K562 (cell line): ENCODE results near the gene CSNK1D. TPM values are rescaled to one million over a fixed set of nuclear protein-coding genes. Genes with fewer than 3 reads are reported as not detected.

Experiments
- ATAC-seq: fragments of 200-7000 bp; cut with Tn5 transposase; 3 replicates; pipeline ENCODE4 v1.9.1; 2020; ENCODE audit warnings: moderate library complexity
- BruUV-seq: library from RNA; stranded (reverse); fragments of 400-500 nt; replicated peaks from 2 replicates; lab custom pipeline; 2021; lab: Mats Ljungman, UMichigan
- CTCF ChIA-PET: fragments of 300-600 bp; formaldehyde crosslinking; extraction: SDS; loops from one replicate; lab custom pipeline; 2021; ENCODE audit warnings: low intra/inter-chr PET ratio; lab: Yijun Ruan, JAX
- POLR2A ChIA-PET: fragments of 300-600, 350-650 bp; sonication (Branson Sonifier 250); formaldehyde crosslinking; extraction: SDS; loops from one replicate; lab custom pipeline; 2021; ENCODE audit warnings: antibody characterized with exemption, inconsistent platforms; lab: Yijun Ruan, JAX
- DNase-seq, 4 experiments: peaks; one replicate each; pipeline versions ENCODE4 v3.0.0 to v3.0.0-alpha.2; 2011 to 2018; ENCODE audit warnings: low spot score in 3 of 4, mixed read lengths in 3 of 4; ENCODE audit errors: extremely low read depth in 1 of 4
- FAIRE-seq: peaks from 2 replicates; lab custom pipeline; 2011; peaks lifted over from hg19 to GRCh38; lab: Jason Lieb, UNC
- H2AFZ ChIP-seq: 2 replicates; pipeline ENCODE4 v1.6.0; 2011; ENCODE audit warnings: low read depth, low read length, control low read depth, inconsistent platforms
- H3K27ac ChIP-seq: fragments of 200-600 bp; 3 replicates; pipeline ENCODE4 v1.8.0; 2011; ENCODE audit warnings: low read depth, mild to moderate bottlenecking, control low read depth, inconsistent platforms, low read length, moderate library complexity, mixed read lengths; ENCODE audit errors: extremely low read depth
- H3K27me3 ChIP-seq, 2 experiments: fragments of 300-600 bp in 1 of 2; 2 replicates in 1 of 2; 3 replicates in 1 of 2; pipeline versions ENCODE4 v1.6.0 to v1.8.0; 2011; ENCODE audit warnings: inconsistent platforms in 2 of 2, low read length in 2 of 2, mild to moderate bottlenecking in 1 of 2, mixed read lengths in 1 of 2, moderate library complexity in 1 of 2; ENCODE audit not compliant: control insufficient read depth in 2 of 2, insufficient read depth in 2 of 2
- H3K36me3 ChIP-seq: fragments of 300-600 bp; 3 replicates; pipeline ENCODE4 v1.8.0; 2011; ENCODE audit warnings: mild to moderate bottlenecking, low read length, inconsistent platforms; ENCODE audit not compliant: control insufficient read depth, insufficient read depth
- H3K4me1 ChIP-seq, 2 experiments: fragments of 200-600 bp in 1 of 2; replicated peaks in 1 of 2; 2 replicates in 1 of 2; 3 replicates in 1 of 2; pipeline versions ENCODE4 v1.5.1 to v1.8.0; 2011; ENCODE audit warnings: inconsistent platforms in 2 of 2, low read length in 2 of 2, mild to moderate bottlenecking in 1 of 2, mixed read lengths in 1 of 2, moderate library complexity in 1 of 2; ENCODE audit not compliant: control insufficient read depth in 2 of 2, insufficient read depth in 2 of 2
- H3K4me2 ChIP-seq: 2 replicates; pipeline ENCODE4 v1.6.1; 2011; ENCODE audit warnings: low read length, control low read depth, inconsistent platforms, mixed read lengths; ENCODE audit not compliant: insufficient read depth
- H3K4me3 ChIP-seq: fragments of 200-600 bp; sonication (generic), shearing (Covaris generic); 2 replicates; pipeline ENCODE4 v1.5.1; 2016; ENCODE audit warnings: control low read depth, inconsistent platforms
- H3K79me2 ChIP-seq: fragments of 200-600 bp; 3 replicates; pipeline ENCODE4 v1.8.0; 2011; ENCODE audit warnings: low read length, inconsistent platforms; ENCODE audit not compliant: control insufficient read depth, insufficient read depth
- H3K9ac ChIP-seq, 2 experiments: 2 replicates each; pipeline versions ENCODE4 v1.6.0 to v1.6.1; 2011; ENCODE audit warnings: low read depth in 2 of 2, low read length in 2 of 2, control low read depth in 1 of 2, inconsistent platforms in 1 of 2, mild to moderate bottlenecking in 1 of 2, mixed read lengths in 1 of 2; ENCODE audit not compliant: insufficient read depth in 1 of 2
- H3K9me1 ChIP-seq: one replicate; pipeline ENCODE4 v1.6.0; 2011; ENCODE audit warnings: inconsistent platforms, mild to moderate bottlenecking, low read length, moderate library complexity; ENCODE audit not compliant: control insufficient read depth, insufficient read depth
- H3K9me3 ChIP-seq: replicated peaks from 2 replicates; pipeline ENCODE4 v1.5.1; 2011; ENCODE audit warnings: low read depth, low read length, inconsistent platforms; ENCODE audit not compliant: control insufficient read depth, insufficient read depth
- H4K20me1 ChIP-seq: replicated peaks from 2 replicates; pipeline ENCODE4 v1.6.1; 2011; ENCODE audit warnings: low read length, inconsistent platforms, mixed read lengths; ENCODE audit not compliant: control insufficient read depth, insufficient read depth
- CREB5 ChIP-seq: fragments of 250-450 bp; sonication (Bioruptor Pico); IDR thresholded peaks from 2 replicates; pipeline ENCODE4 v1.5.0; 2020; ENCODE audit warnings: mild to moderate bottlenecking
- EGR1 ChIP-seq: fragments of 450-650 bp; conservative IDR thresholded peaks from 2 replicates; pipeline ENCODE4 v1.6.1; 2017; ENCODE audit warnings: mild to moderate bottlenecking
- HSF4 ChIP-seq: fragments of 250-450 bp; sonication (Bioruptor Pico); IDR thresholded peaks from 2 replicates; pipeline ENCODE4 v2.1.2; 2022; ENCODE audit warnings: mild to moderate bottlenecking, moderate library complexity, borderline replicate concordance
- NFE2 ChIP-seq: IDR thresholded peaks from 2 replicates; pipeline ENCODE4 v1.6.1; 2014; ENCODE audit warnings: antibody characterized with exemption, low read depth
- POLR2G ChIP-seq: fragments of 200-400 bp; formaldehyde crosslinking; IDR thresholded peaks from 2 replicates; pipeline ENCODE4 v1.6.1; 2017; ENCODE audit warnings: low read depth, mild to moderate bottlenecking, antibody characterized with exemption, low read length, moderate library complexity
- RAD51 ChIP-seq: fragments of 450-650 bp; IDR thresholded peaks from 2 replicates; pipeline ENCODE4 v1.7.1; 2016; ENCODE audit warnings: low read depth, mild to moderate bottlenecking, borderline replicate concordance
- WGBS: fragments of 100-300 bp; shearing (Covaris generic); methylation state at CpG from one replicate; pipeline ENCODE4 v1.1.6; 2016; ENCODE audit warnings: low coverage, mixed read lengths; ENCODE audit not compliant: insufficient coverage; ENCODE audit errors: missing lambda C conversion rate; 5-methylcytosine and 5-hydroxymethylcytosine counted together
- in situ Hi-C: fragments of 300-500 bp; cut with MboI; formaldehyde crosslinking; loops from 4 replicates; pipeline ENCODE4 v1.15.0; 2018; ENCODE audit warnings: inconsistent platforms, mixed read lengths
- intact Hi-C: fragments of 100-400 bp; cut with micrococcal nuclease; formaldehyde crosslinking; loops from 2 replicates; pipeline ENCODE4 v1.14.2; 2022
- polyA plus RNA-seq, 8 experiments: library from polyadenylated mRNA; depleted of rRNA in 4 of 8; stranded (reverse) in 5 of 8; unstranded in 3 of 8; fragments of >200 nt; fragmentation: Nextera tagmentation in 2 of 8; fragmentation: Illumina TruSeq in 1 of 8; extraction: Ambion mirVana in 2 of 8; extraction: Trizol in 1 of 8; gene quantifications; 2 replicates each; pipeline versions ENCODE4 v1.2.1 to v1.2.3, GENCODE V29; 2011 to 2014; ENCODE audit warnings: inconsistent platforms in 1 of 8, missing spikeins in 1 of 8
- total RNA-seq, 7 experiments: library from RNA; depleted of rRNA in 6 of 7; stranded (reverse); fragments of >200 nt in 6 of 7; fragmentation: Illumina TruSeq in 2 of 7; extraction: Trizol in 2 of 7; gene quantifications; 2 replicates each; pipeline versions ENCODE4 v1.2.1 to v1.2.3, GENCODE V29; 2011 to 2021; ENCODE audit warnings: low replicate concordance in 1 of 7

Gene CSNK1D
- total and polyA plus RNA-seq, 9 of the 15 experiments (the other 6 are each of a cell fraction or from before 2014, with no cell fraction given) = 6.5 to 133 (median 41.3) TPM

GRCh38 chr17:82203920-82204319, 69.6 kb downstream of the CSNK1D start:
- in situ Hi-C loops = no loop called here
- ATAC-seq = no peak
- POLR2A ChIA-PET = no interaction called here
- H3K9me3 ChIP-seq = no peaks in the 10 kb centered on the region; the same call in 1 of the 2 replicates
- TF ChIP-seq HSF4 (CRISPR knock-in tag) (no peak), RAD51 (no peak), POLR2G (peak; percentile 48; the same call in 1 of the 2 replicates)
- H3K9me1 ChIP-seq = peaks cover 8% of the 10 kb centered on the region
- H3K4me3 ChIP-seq = no peak overlapping the region
- H3K79me2 ChIP-seq = peaks cover 10% of the 10 kb centered on the region; the same call in 1 of the 3 replicates
- no peak for DNase-seq
- no peak for FAIRE-seq
- peak overlapping the region; percentile 12 to 68; a peak in 2 of 4 replicates for H3K9ac ChIP-seq
- peaks cover 27% of the 10 kb centered on the region; the same call in 2 of the 3 replicates for H3K36me3 ChIP-seq
- BruUV-seq = no TSS peak
- WGBS = 82% methylated on average over 17 of the region's 19 CpGs
- H3K4me1 ChIP-seq = peaks cover 53 to 56% of the 10 kb centered on the region in 2 experiments
- no peaks in the 10 kb centered on the region for H3K27me3 ChIP-seq
- peak overlapping the region; percentile 38; the same call in 1 of the 3 replicates for H3K27ac ChIP-seq
- no peak overlapping the region for H2AFZ ChIP-seq
- intact Hi-C loops = no loop called here
- no peaks in the 10 kb centered on the region for H4K20me1 ChIP-seq
- CTCF ChIA-PET = no interaction called here
- H3K4me2 ChIP-seq = no peak overlapping the region

- H3K27ac ChIP-seq = peak overlapping the region; percentile 38; the same call in 1 of the 3 replicates
- H3K4me2 ChIP-seq = no peak overlapping the region
- no peaks in the 10 kb centered on the region for H3K27me3 ChIP-seq
- BruUV-seq = no TSS peak
- 0 out of 2 replicates have a peak, but pooled peaks have one; percentile 11 for TF ChIP-seq EGR1
- TF ChIP-seq NFE2 = no peak
- TF ChIP-seq CREB5 (CRISPR knock-in tag) = no peak
- FAIRE-seq (no peak), ATAC-seq (no peak), DNase-seq (no peak)
- in situ Hi-C loops = no loop called here
- no peaks in the 10 kb centered on the region for H4K20me1 ChIP-seq
- peaks cover 32% of the 10 kb centered on the region; the same call in 2 of the 3 replicates for H3K36me3 ChIP-seq
- intact Hi-C loops = no loop called here
- no peak overlapping the region for H2AFZ ChIP-seq
- no peak overlapping the region for H3K4me3 ChIP-seq
- H3K9ac ChIP-seq = peak overlapping the region in 1 of 2 experiments; percentile 38; a peak in 1 of 4 replicates
- POLR2A ChIA-PET = interaction anchor here (0.6 kb wide), 1 partner anchor 23 kb away, joined by 3 read pairs; no protein-coding TSS in a partner anchor
- WGBS = 63% methylated on average over 10 of the region's 10 CpGs
- peaks cover 10% of the 10 kb centered on the region; the same call in 1 of the 3 replicates for H3K79me2 ChIP-seq
- H3K4me1 ChIP-seq = peaks cover 53 to 56% of the 10 kb centered on the region in 2 experiments
- H3K9me1 ChIP-seq = peaks cover 8% of the 10 kb centered on the region
- CTCF ChIA-PET = no interaction called here
- no peaks in the 10 kb centered on the region; the same call in 1 of the 2 replicates for H3K9me3 ChIP-seq
These were observed 70.5 kb downstream of the CSNK1D start for GRCh38 chr17:82202981-82203380.
